Osteoblast (primary cell): Measurements from ENCODE around the gene PSMC5. TPM values are rescaled to one million over a fixed set of nuclear protein-coding genes. Genes with fewer than 3 reads are reported as not detected.

Experiments used
- DNase-seq: peaks from one replicate; pipeline ENCODE4 v3.0.0; 2011; ENCODE audit warnings: low spot score, mixed read lengths; ENCODE audit not compliant: insufficient read length; ENCODE audit errors: missing footprints
- H2AFZ ChIP-seq: 2 replicates; pipeline ENCODE4 v1.6.0; 2011; ENCODE audit warnings: mild to moderate bottlenecking, low read length
- H3K27ac ChIP-seq: 2 replicates; pipeline ENCODE4 v1.5.1; 2011; ENCODE audit warnings: mild to moderate bottlenecking, low read depth, low read length, moderate library complexity
- H3K27me3 ChIP-seq: 2 replicates; pipeline ENCODE4 v1.6.0; 2012; ENCODE audit warnings: mild to moderate bottlenecking, control low read depth, inconsistent platforms, low read length, moderate library complexity; ENCODE audit not compliant: insufficient read depth
- H3K36me3 ChIP-seq: 2 replicates; pipeline ENCODE4 v1.5.1; 2011; ENCODE audit warnings: mild to moderate bottlenecking, low read length, control low read depth, moderate library complexity; ENCODE audit not compliant: insufficient read depth
- H3K4me1 ChIP-seq: 2 replicates; pipeline ENCODE4 v1.5.1; 2011; ENCODE audit warnings: mild to moderate bottlenecking, low read length, control low read depth, moderate library complexity; ENCODE audit not compliant: insufficient read depth
- H3K4me2 ChIP-seq: 2 replicates; pipeline ENCODE4 v1.6.0; 2011; ENCODE audit warnings: mild to moderate bottlenecking, low read length; ENCODE audit not compliant: insufficient read depth
- H3K4me3 ChIP-seq: fragments of 200-600 bp; sonication (generic); 3 replicates; pipeline ENCODE4 v1.5.1; 2012; ENCODE audit warnings: mild to moderate bottlenecking, low read length, inconsistent platforms; ENCODE audit not compliant: insufficient read depth
- H3K79me2 ChIP-seq: 2 replicates; pipeline ENCODE4 v1.6.0; 2012; ENCODE audit warnings: mild to moderate bottlenecking, low read length, control low read depth, inconsistent platforms; ENCODE audit not compliant: insufficient read depth
- H3K9me3 ChIP-seq: 2 replicates; pipeline ENCODE4 v1.5.1; 2011; ENCODE audit warnings: low read depth, low read length, control low read depth
- H4K20me1 ChIP-seq: 2 replicates; pipeline ENCODE4 v1.6.0; 2012; ENCODE audit warnings: mild to moderate bottlenecking, low read length, control low read depth; ENCODE audit not compliant: insufficient read depth
- CTCF ChIP-seq: IDR thresholded peaks from 2 replicates; pipeline ENCODE4 v1.5.1; 2011; ENCODE audit warnings: mild to moderate bottlenecking, low read depth, low read length, moderate library complexity; ENCODE audit errors: extremely low read depth
- total RNA-seq: library from RNA; depleted of rRNA; stranded (reverse); fragments of >200 nt; gene quantifications from 2 replicates; pipeline ENCODE4 v1.2.3, GENCODE V29; 2012

PSMC5 gene
- total RNA-seq, 1 donor, result 34.0 TPM

GRCh38 chr17:63832455-63832854 is 5.2 kb downstream of the PSMC5 start:
- H3K79me2 ChIP-seq, result peaks cover 52% of the 10 kb centered on the region
- no peak for TF ChIP-seq CTCF
- H3K36me3 ChIP-seq, result peaks cover 73% of the 10 kb centered on the region
- H3K27me3 ChIP-seq, result no peaks in the 10 kb centered on the region
- H3K4me1 ChIP-seq, result peaks cover 14% of the 10 kb centered on the region
- no peak overlapping the region for H3K4me3 ChIP-seq
- H3K27ac ChIP-seq, result no peak overlapping the region
- no peak for DNase-seq
- no peaks in the 10 kb centered on the region for H3K9me3 ChIP-seq
- no peak overlapping the region for H2AFZ ChIP-seq
- H4K20me1 ChIP-seq, result peaks cover 32% of the 10 kb centered on the region
- H3K4me2 ChIP-seq, result no peak overlapping the region

GRCh38 chr17:63833026-63833740 is 6.0 kb downstream of the PSMC5 start:
- Histone ChIP-seq H3K36me3 (peaks cover 73% of the 10 kb centered on the region), H4K20me1 (peaks cover 35% of the 10 kb centered on the region), H3K4me2 (no peak overlapping the region), H3K27me3 (no peaks in the 10 kb centered on the region), H3K4me1 (peaks cover 9% of the 10 kb centered on the region), H2AFZ (no peak overlapping the region), H3K9me3 (no peaks in the 10 kb centered on the region), H3K79me2 (peaks cover 52% of the 10 kb centered on the region), H3K27ac (no peak overlapping the region), H3K4me3 (no peak overlapping the region)
- no peak for DNase-seq
- no peak for TF ChIP-seq CTCF

GRCh38 chr17:63833741-63834373 is 6.6 kb downstream of the PSMC5 start:
- H3K27me3 ChIP-seq, result no peaks in the 10 kb centered on the region
- DNase-seq, result peak; percentile 66
- no peaks in the 10 kb centered on the region for H3K9me3 ChIP-seq
- no peak overlapping the region for H2AFZ ChIP-seq
- H3K36me3 ChIP-seq, result peaks cover 72% of the 10 kb centered on the region
- H3K27ac ChIP-seq, result no peak overlapping the region
- no peak overlapping the region for H3K4me2 ChIP-seq
- H3K79me2 ChIP-seq, result peaks cover 52% of the 10 kb centered on the region
- H3K4me1 ChIP-seq, result peaks cover 9% of the 10 kb centered on the region
- no peak overlapping the region for H3K4me3 ChIP-seq
- TF ChIP-seq CTCF, result no peak
- peaks cover 39% of the 10 kb centered on the region for H4K20me1 ChIP-seq

- no peak overlapping the region for H3K4me3 ChIP-seq
- peaks cover 37% of the 10 kb centered on the region for H4K20me1 ChIP-seq
- H3K27ac ChIP-seq, result no peak overlapping the region
- H3K79me2 ChIP-seq, result peaks cover 52% of the 10 kb centered on the region
- peaks cover 65% of the 10 kb centered on the region for H3K36me3 ChIP-seq
- H2AFZ ChIP-seq, result no peak overlapping the region
- no peak overlapping the region for H3K4me2 ChIP-seq
- peak; percentile 89 for TF ChIP-seq CTCF
- no peaks in the 10 kb centered on the region for H3K9me3 ChIP-seq
- peaks cover 15% of the 10 kb centered on the region for H3K4me1 ChIP-seq
- no peaks in the 10 kb centered on the region for H3K27me3 ChIP-seq
- peak; percentile 95 for DNase-seq
Observed at GRCh38 chr17:63834431-63835166, 7.4 kb downstream of the PSMC5 start.
